Right lobe of liver (tissue), 6 donors: ENCODE data around the gene UNC5C. TPM values are rescaled to one million over a fixed set of nuclear protein-coding genes. Genes with fewer than 3 reads are reported as not detected.

Source experiments
- ATAC-seq, 4 donors: fragments of 200-7000 bp; cut with Tn5 transposase; one replicate each; pipeline ENCODE4 v1.9.1; 2020; ENCODE audit warnings: mild to moderate bottlenecking in 4 of 4, moderate library complexity in 4 of 4
- DNase-seq, 3 donors: peaks; one replicate each; pipeline ENCODE4 v3.0.0-alpha.2; 2020
- H3K27ac ChIP-seq, 3 donors: fragments of 200-600 bp; one replicate each; pipeline ENCODE4 v1.8.0; 2022
- H3K27me3 ChIP-seq, 2 donors: fragments of 200-600 bp; one replicate each; pipeline ENCODE4 v1.8.0; 2022
- H3K36me3 ChIP-seq, 4 donors: fragments of 200-600 bp; sonication (generic) in 1 of 4; one replicate each; pipeline versions ENCODE4 v1.5.1 to v1.8.0; 2017 to 2022; ENCODE audit warnings: control low read depth in 1 of 4
- H3K4me1 ChIP-seq, 4 donors: fragments of 200-600 bp; sonication (generic) in 1 of 4; one replicate each; pipeline versions ENCODE4 v1.5.1 to v1.8.0; 2017 to 2022; ENCODE audit warnings: control low read depth in 1 of 4
- H3K4me3 ChIP-seq, 3 donors: fragments of 200-600 bp; one replicate each; pipeline ENCODE4 v1.8.0; 2022
- H3K9me3 ChIP-seq, 4 donors: fragments of 200-600 bp; sonication (generic) in 1 of 4; one replicate each; pipeline versions ENCODE4 v1.5.1 to v1.8.0; 2017 to 2022; ENCODE audit warnings: control low read depth in 1 of 4
- POLR2A ChIP-seq: fragments of 450-650 bp; IDR thresholded peaks from one replicate; pipeline ENCODE4 v1.6.1; 2017; ENCODE audit warnings: antibody characterized with exemption, mild to moderate bottlenecking
- WGBS: methylation state at CpG from one replicate; pipeline ENCODE4 v1.1.6; 2018; ENCODE audit warnings: low coverage, low lambda C conversion rate; ENCODE audit not compliant: insufficient coverage; ENCODE audit errors: missing lambda C conversion rate; 5-methylcytosine and 5-hydroxymethylcytosine counted together
- intact Hi-C, 2 donors: fragments of 100-400 bp; cut with DNase I; formaldehyde crosslinking; loops; one replicate each; pipeline versions ENCODE4 v1.11.2 to v1.14.1; 2022
- total RNA-seq, 6 experiments: library from RNA; depleted of rRNA in 2 of 6; stranded (reverse); fragments of >200 nt in 2 of 6; fragmentation: NEBNext Ultra II Directional in 3 of 6; extraction: Animal tissue kit (Norgen Biotek cat#: 25700) in 3 of 6; gene quantifications; one replicate each; pipeline versions ENCODE4 v1.1.0 to v1.2.4, GENCODE V29; 2016 to 2023
- TF ChIP-seq, protein P1 (sequence below), 4 donors: fragments of 200-600 bp in 3 of 4; fragments of 450-650 bp in 1 of 4; IDR thresholded peaks; one replicate each; pipeline versions ENCODE4 v1.5.1 to v1.8.0; 2016 to 2022; ENCODE audit warnings: antibody characterized with exemption in 4 of 4, mild to moderate bottlenecking in 2 of 4
- donor health status: DM: no; HTN: yes; CAD: no.
- donor health status: DM: no; HTN: no; CAD: no.
- donor health status: DM: no; HTN: no; CAD: no.
- donor health status: DM: no; HTN: yes; CAD: no.
- donor health status: DM: no; HTN: yes; CAD: no.

Gene UNC5C
- total RNA-seq, 6 experiments from 2014 or later: 0.50 to 0.71 (median 0.63) TPM

DNA sequence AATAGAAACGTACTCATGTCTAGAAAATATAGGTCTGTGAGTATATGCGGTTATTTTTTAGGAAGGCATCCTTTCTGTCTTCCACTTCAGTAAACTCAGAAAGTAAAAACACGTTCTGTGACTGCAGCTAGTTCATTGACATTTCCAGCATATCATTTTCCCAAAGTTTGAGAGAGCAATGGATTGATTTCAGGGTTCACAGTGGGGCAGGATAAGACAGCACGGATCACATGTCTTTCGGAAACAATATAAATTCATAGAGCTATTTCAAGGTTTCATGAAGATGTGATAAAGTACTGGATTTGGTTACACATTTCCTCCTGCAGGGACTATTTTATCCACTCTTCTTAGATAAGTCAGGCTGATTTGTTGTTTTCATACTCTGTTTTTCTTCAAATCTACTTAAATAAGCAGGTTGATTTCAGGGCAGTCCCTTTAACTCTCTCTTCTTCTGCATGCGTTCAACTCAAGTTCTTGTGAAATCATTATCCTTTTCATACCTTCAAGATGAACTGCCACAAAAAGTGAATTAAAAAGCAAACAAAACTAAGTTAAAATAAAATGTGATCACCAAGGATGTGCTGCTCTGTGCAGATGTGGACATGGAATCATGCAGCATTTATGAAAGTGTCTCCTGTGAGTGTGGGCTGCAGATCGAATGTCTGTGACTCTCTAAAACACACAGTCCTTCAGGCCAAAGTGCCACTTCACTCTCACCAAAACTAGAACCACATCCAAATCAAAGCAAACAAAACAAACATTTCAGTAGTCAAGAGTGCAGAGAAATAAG lies 187.7 kb downstream of the UNC5C start:
- Histone ChIP-seq H3K4me1 (peaks cover 0 to 14% (median 3%) of the 10 kb centered on the region in 4 donors), H3K27ac (peak overlapping the region in 1 of 3 donors; percentile 16), H3K27me3 (no peaks in the 10 kb centered on the region), H3K9me3 (no peaks in the 10 kb centered on the region), H3K4me3 (no peak overlapping the region), H3K36me3 (no peaks in the 10 kb centered on the region)
- TF ChIP-seq POLR2A: no peak
- TF ChIP-seq, protein P1, sequence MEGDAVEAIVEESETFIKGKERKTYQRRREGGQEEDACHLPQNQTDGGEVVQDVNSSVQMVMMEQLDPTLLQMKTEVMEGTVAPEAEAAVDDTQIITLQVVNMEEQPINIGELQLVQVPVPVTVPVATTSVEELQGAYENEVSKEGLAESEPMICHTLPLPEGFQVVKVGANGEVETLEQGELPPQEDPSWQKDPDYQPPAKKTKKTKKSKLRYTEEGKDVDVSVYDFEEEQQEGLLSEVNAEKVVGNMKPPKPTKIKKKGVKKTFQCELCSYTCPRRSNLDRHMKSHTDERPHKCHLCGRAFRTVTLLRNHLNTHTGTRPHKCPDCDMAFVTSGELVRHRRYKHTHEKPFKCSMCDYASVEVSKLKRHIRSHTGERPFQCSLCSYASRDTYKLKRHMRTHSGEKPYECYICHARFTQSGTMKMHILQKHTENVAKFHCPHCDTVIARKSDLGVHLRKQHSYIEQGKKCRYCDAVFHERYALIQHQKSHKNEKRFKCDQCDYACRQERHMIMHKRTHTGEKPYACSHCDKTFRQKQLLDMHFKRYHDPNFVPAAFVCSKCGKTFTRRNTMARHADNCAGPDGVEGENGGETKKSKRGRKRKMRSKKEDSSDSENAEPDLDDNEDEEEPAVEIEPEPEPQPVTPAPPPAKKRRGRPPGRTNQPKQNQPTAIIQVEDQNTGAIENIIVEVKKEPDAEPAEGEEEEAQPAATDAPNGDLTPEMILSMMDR (IDR thresholded peaks at IDR 0.05): no peak
- WGBS: 32% methylated on average over 7 of the region's 7 CpGs
- DNase-seq (no peak), ATAC-seq (peak; percentile 74 to 89 (median 86))
- intact Hi-C loops: no loop called here

DNA sequence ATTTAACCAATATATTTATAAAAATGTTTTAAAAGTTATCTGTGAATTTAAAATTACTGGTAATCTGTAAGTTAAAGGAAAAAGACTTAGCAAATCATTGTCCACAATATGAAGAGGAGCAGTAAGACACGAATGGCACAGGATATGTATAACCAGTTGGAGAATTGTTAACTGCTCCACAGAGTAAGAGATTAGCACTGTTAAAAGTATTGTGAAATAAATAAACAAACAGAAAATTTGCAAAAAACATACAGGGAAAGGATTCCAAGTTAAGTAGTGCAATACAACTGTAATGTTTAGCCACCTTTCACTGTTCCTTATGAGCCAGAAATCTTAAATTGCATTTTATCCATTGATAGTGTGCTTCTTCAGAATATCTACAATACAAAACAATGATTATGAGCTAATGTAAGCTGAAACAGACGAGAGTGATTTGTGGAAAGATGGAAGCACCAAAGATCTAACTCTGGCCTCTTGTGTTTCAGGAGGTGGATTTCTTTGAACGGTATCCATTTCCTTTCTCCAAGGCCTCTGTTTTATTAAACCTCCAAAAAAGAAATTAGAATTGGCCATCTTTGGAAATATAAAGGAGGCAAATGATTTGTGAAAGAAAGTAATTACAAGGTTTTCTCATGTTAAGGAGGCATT lies 188.4 kb downstream of the UNC5C start:
- Histone ChIP-seq H3K9me3 (no peaks in the 10 kb centered on the region), H3K27ac (no peak overlapping the region), H3K4me1 (peaks cover 0 to 14% (median 3%) of the 10 kb centered on the region in 4 donors), H3K4me3 (no peak overlapping the region), H3K36me3 (no peaks in the 10 kb centered on the region), H3K27me3 (no peaks in the 10 kb centered on the region)
- ATAC-seq (peak; percentile 56 to 78 (median 68)), DNase-seq (no peak)
- intact Hi-C loops: no loop called here
- WGBS: 30% methylated on average over 3 of the region's 3 CpGs
- no peak for TF ChIP-seq POLR2A
- TF ChIP-seq, protein P1 (IDR thresholded peaks at IDR 0.05): no peak

DNA sequence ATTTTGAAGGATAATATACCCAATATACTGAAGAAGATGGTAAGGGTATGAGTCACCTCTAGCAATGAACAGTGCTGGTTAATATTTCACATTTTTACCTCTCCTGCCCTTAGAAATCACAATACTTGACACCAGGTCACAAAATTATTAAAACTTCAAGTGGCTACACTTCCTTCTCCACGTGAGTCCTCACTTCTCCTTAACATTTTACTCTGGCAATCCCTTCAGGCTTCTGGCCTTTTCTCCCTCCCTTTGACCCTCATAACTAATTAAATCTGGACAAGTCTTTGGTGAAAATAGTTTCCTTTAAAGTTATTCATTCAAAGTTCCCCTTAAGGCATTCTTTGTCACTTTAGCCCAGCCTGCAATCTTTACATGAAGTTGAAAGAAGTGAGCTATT lies 190.4 kb downstream of the UNC5C start:
- ATAC-seq: no peak
- no peak for DNase-seq
- 31% methylated on average over 1 of the region's 1 CpG for WGBS
- no peaks in the 10 kb centered on the region for H3K27me3 ChIP-seq
- no peaks in the 10 kb centered on the region for H3K9me3 ChIP-seq
- intact Hi-C loops: no loop called here
- peaks cover 0 to 14% (median 3%) of the 10 kb centered on the region in 4 donors for H3K4me1 ChIP-seq
- no peak overlapping the region for H3K4me3 ChIP-seq
- no peaks in the 10 kb centered on the region for H3K36me3 ChIP-seq
- no peak for TF ChIP-seq POLR2A
- TF ChIP-seq, protein P1 (IDR thresholded peaks at IDR 0.05): no peak
- H3K27ac ChIP-seq: no peak overlapping the region

DNA sequence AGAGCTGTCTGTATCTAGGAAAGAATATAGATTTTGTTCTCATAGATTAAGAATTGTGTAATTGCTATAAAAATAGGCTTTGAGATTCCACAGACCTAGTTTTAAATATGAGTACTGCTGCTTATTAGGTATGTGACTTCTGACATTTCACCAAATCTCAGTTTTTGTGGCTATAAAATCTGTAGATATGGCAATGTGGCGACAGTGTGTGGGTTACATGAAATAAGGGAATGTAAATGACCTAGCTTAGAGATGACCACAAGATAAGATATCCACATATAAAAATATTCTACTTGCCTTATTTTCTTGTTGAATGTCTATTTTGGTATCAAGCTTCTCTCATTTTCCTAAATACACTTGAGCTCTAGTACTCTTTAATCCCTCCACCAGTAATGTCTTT lies 193.8 kb downstream of the UNC5C start:
- no peak for DNase-seq
- no peak for TF ChIP-seq POLR2A
- TF ChIP-seq, protein P1 (IDR thresholded peaks at IDR 0.05): no peak
- Histone ChIP-seq H3K36me3 (no peaks in the 10 kb centered on the region), H3K4me3 (no peak overlapping the region), H3K9me3 (no peaks in the 10 kb centered on the region), H3K27me3 (no peaks in the 10 kb centered on the region), H3K4me1 (peaks cover 0 to 3% (median 0%) of the 10 kb centered on the region in 4 donors), H3K27ac (no peak overlapping the region)
- intact Hi-C loops: no loop called here
- 100% methylated on average over 1 of the region's 1 CpG for WGBS
- no peak for ATAC-seq
